Stimulated activated CD4-positive, alpha-beta T cell treated with anti-CD3 and anti-CD28 coated beads, Interleukin-4, amount 100 ng/mL, for 24 hours (primary cell): ENCODE data around the gene FUT9.
"Not testable (repeated sequence)": the region's sequence is repeated elsewhere in the genome, so short reads cannot be mapped to it uniquely, and the experiment has no call there.

ENCODE experiments used
- DNase-seq: peaks from one replicate; pipeline ENCODE4 v3.0.0-alpha.2; 2020

FUT9 gene

DNA sequence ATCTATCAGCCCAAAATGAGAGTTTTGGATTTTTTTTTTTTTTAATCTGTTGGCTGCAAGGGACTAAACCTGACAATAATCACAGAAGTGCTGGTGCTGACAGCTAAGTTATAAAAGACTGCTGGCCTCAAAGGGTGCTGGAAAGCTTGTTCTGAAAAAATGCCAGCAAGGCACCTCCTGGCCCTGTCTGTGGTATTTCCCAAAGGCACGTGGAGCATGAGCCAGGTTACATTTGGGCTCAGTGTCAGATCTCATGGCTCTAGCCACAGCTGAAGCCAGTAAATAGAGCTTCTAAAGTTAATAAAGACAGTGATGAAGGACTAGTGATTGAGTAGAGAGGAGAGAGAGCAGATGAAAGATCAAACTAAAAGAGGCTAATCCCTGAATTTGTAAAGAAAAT is 178.9 kb downstream of the FUT9 start:
- no peak for DNase-seq

DNA sequence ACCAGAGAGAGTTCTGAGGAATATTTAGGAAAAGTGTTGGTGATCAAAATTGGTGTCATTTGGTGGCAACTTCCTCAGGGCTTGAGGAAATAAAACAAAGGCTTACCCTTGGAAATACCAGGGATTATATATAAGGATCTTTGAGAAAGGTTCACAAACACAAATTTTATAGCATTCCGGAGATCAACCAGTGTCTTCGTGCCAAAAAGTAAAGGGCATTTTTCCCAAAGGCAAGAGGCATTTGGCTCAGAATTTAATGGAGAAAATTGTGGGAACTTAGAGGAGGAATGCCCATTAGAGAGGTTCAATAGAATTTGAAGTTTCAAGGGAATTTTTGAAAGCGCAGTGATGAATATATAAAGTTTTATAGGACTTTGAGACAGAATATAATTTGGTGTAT is 179.5 kb downstream of the FUT9 start:
- DNase-seq = no peak

DNA sequence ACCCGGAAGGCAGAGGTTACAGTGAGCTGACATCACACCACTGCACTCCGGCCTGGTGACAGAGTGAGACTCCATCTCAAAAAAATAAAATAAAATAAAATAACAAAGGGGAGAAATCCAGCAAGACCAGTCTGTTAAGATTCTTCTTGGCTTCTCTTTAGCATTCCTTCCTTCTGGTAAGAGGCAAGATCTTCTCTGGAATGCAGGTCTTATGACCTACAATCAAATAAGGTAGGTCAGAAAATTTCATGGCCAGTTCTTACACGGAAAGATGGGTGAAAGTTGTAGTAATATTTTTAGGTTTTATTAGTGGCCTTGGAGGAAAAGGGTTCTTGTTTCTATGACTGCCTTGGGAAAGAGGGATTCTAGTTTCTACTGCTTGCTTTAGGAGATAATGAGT is 180.9 kb downstream of the FUT9 start:
- DNase-seq = no peak

DNA sequence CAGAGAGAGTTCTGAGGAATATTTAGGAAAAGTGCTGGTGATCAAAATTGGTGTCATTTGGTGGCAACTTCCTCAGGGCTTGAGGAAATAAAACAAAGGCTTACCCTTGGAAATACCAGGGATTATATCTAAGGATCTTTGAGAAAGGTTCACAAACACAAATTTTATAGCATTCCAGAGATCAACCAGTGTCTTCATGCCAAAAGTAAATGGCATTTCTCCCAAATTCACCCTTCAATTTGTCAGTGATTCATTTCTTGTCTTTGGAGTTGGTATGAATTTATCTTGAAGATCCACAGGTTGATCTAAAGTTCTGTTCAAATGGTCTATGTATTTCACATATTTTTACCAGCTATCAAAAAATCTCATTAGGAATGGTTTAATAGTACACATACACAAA is 181.5 kb downstream of the FUT9 start:
- no peak for DNase-seq

DNA sequence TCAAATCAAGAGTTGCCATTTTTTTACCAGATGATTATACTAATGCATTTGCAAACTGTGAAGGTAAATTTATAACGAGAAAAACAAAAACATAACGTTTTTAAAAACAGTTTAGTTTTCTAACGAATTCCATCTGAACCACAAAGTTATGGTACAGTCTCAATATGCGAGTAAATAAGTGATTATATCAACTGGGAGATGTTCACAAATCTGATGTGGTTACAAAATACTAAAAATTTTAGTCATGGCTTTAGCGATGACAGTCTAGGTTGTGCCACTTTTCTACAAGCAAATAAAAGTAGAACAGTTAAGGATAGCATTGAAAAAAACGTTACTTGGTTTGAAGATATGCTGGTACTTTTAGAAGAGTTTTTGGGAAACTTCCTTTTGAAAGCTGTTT is 186.8 kb downstream of the FUT9 start:
- no peak for DNase-seq

DNA sequence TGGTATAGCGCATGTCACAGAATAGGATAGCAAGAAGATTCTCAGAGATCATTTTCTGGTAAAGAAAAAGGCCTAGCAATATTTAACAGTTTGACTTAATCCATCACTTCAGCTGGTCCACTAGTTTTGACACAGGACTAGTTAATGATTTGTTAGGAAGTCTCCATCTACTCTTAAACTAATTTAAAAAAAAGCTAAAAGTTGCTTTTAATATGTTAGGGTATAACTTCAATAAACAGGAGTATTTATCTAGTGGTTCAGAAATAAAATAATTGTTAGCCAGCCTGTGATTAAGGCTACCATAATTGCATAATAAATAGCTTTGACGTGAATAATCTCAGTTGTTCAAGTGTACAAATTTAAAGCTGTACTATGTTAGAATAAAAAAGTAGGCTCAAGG is 195.6 kb downstream of the FUT9 start:
- DNase-seq = no peak

DNA sequence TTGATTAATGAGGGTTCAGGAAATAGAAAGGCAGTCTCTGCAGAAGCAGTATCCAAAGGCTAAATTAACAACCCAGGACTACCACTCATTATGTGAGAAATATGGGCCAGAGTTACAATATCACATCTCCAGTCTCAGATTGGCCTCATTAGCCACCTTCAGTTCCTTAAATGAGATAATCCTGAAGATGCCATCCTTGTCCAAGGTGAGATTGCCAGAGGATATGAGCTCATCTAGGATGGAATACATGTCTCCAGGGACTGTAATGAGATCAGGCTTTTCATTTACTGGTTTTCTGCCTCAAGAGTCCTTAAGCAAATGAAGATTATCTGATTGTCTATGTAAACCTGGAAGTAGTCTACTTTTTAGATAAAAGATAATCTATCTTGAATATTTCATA is 196.3 kb downstream of the FUT9 start:
- no peak for DNase-seq

DNA sequence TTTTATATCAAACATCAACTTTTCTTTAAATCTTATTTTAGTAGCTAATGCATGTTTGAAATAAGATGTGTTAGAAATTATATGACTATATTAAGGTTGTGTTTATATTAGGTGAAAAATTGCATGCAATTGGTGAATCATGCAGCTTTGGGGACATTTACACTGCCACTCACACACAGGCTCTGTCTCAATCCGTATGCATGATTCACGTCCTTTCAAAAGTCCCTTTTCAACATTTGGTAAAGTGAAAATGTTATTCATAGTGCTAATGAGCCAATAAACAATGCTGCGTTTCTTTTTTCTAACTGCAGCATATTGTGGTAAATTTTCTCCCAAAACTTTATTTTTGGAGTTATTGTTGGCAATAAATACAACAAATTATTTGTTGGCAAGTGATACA is 198.0 kb downstream of the FUT9 start:
- DNase-seq = no peak

DNA sequence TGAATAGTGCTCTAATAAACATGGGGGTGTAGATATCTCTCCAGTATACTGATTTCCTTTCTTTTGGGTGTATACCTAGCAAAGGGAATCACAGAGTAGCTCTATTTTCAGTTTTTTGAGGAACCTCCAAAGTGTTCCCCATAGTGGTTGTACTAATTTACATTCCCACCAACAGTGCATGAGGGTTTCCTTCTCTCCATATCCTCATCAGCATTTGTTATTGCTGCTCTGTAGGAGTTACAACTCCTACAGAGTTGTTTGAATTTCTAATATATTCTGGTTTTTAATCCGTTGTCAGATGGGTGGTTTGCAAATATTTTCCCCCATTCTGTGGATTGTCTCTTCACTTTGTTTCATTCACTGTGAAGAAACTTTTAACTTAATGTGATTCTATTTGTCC is 207.9 kb downstream of the FUT9 start:
- no peak for DNase-seq

DNA sequence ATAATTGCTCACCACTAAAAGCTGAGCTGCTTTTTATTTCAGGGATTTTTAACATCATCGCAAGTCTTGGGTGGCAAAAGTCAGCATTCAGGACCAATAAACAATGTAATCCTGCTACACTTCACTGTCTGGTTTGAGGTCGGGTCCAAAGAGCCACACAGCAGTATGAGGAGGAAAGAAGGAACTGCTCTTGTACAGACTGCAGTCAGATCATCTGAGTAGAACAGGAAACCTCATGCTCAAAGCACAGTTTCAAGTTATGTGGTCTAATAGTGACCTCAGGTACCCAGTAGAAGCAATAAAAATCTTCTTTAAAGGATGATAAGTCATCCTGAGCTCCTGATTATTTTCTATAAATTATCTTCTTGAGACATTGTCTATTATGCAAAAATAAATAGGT is 211.4 kb downstream of the FUT9 start:
- DNase-seq = no peak

DNA sequence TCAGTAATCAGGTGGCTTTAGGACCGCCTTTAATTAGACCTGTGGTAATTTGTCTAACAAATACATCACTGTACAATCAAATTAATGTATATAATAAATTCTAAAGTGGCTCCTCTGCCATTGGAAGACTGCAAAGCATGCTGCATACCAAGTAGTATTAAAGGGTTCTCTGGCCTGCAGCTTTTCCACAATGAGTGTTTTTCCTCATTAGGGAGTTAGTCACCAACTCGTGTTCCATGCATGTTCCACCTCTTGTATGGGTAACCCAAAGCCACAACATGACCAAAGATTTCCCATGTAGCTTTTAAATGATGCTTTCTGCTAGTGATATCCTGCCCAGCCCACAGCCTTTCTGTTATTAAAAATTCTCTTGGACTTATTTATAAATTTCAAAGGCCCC is 218.7 kb downstream of the FUT9 start:
- no peak for DNase-seq

DNA sequence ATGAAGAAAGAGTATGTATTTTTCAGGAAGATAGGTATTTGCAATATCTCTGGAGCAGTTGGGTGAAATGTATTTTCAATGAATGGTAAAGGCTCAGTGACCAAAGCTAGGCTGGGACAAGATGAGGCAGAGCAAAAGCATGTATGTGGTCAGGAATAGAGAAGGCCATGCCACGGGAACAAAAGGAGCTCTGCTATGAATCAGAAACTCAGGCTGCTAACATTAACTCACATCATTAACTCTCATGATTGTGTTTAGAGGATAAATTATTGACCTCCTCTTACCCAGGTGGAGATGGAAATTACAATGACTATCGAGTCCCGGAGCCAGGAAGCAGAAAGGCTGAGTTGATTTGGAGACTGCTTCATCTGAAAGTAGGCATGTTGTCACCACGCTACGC is 220.2 kb downstream of the FUT9 start:
- DNase-seq = no peak

DNA sequence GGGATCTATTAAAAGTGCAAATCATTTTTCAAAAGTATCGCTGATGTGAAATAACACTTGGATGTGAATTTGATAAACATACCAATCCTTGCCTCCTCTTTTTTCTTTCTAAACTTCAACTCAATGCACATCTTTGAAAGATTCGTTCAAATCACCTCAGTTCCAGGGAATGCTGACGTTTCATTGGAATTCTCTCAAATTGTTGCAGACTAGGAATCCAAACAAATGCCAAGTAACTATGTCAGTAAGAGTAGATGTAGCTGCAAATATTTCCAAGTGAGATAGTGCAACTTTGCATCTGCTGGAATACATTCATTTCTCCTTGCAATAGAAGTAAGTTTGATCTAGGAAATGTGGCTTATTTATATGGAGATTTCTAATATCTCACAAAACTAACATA is 220.7 kb downstream of the FUT9 start:
- no peak for DNase-seq

DNA sequence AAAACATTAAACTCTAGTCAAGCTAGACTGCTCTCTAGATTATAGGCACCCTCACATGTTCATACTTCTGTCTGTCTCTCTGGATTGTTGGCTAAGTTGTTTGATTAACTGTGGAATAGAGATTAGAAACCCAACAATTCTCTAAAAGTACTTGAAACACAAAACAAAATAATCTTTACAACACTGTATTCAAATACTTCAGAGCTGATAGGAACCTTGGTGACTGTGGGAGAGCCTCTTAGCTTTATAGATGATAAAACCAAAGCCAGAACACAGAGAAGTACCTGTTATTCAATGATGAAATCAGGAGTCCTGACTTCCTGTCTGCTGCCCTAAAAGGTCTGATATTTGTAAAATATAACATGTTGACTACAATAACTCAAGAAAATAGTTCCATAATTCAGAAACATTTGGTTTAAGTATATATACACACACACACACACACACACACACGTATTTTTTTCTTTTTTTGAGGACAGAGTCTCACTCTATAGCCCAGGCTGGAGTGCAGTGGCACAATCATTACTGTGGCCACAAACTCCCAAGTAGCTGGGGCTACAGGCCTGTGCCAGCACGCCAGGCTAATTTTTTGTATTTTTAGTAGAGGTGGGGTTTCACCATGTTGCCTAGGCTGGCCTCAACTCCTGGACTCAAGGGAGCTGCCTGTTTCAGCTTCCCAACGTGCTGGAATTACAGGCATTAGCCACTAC is 222.0 kb downstream of the FUT9 start:
- no peak for DNase-seq

DNA sequence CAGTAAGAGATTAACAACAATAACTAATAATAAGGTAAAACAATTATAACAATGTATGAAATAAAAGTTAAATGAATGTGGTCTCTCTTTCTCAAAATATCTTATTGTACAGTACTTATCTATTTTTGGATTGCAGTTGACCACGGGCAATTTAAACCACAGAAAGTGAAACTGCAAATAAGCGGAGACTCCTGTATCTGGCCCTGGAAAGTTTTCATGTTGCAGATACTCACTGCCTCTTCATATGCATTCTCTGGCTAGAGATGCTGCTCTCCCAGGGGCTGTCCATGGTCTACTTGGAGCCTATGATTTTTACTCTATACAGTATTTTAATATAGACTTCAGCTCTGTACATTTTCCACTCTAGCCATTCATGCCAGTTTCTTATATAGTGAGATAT is 230.8 kb downstream of the FUT9 start:
- DNase-seq = no peak

DNA sequence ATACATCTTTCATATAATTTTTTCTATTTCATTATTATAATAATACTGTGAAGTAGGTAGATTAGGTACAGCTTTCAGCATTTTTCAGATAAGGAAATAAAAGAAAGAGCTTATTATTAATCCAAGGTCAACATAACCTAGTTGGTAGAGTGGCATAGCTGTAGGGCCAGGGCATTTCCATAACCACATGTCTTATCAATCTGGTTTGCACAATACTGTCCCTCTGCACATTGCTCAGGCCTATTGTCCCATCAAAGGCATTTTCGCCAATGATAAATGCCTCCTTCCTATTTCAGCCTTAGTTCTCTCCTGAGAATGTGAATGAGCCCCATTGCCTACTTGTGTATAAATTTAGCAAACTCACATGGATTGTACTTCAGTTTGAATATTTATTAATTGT is 234.0 kb downstream of the FUT9 start:
- DNase-seq = no peak

DNA sequence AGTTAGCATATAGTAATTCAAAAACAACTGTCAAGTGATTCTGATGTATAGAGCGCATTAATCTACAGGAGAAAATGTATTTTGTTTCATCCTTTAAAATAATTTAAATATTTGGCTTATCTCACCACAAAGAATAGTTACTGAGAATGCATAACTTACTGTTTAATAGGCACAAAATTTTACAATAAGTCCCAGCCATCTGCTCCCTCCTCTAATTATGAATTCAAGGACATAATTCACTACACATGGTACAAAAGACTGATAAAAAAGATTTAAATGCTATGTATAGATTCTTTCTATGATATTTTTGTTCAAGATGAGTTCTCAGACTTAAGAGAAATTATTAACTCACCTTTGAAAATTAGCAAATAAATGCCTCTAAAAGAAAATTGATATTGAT is 242.0 kb downstream of the FUT9 start:
- DNase-seq = no peak

DNA sequence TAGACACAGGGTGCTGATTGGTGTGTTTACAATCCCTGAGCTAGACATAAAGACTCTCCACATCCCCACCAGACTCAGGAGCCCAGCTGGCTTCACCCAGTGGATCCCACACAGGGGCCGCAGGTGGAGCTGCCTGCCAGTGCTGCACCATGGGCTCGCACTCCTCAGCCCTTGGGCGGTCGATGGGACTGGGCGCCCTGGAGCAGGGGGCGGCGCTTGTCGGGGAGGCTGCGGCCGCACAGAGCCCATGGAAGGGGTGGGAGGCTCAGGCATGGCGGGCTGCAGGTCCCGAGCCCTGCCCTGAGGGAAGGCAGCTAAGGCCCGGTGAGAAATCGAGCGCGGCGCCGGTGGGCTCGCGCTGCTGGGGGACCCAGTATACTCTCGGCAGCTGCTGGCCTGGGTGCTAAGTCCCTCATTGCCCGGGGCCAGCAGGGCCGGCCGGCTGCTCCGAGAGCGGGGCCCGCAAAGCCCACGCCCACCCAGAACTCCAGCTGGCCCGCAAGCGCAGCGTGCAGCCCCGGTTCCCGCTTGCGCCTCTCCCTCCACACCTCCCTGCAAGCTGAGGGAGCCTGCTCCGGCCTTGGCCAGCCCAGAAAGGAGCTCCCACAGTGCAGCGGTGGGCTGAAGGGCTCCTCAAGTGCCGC is 245.1 kb downstream of the FUT9 start:
- not testable (repeated sequence) for DNase-seq
